GM13977 (cell line): Measurements from ENCODE around the gene COQ9.

Experiments
- DNase-seq: peaks from one replicate; pipeline ENCODE4 v3.0.0; 2012; ENCODE audit warnings: low spot score
- CTCF ChIP-seq: IDR thresholded peaks from 2 replicates; pipeline ENCODE4 v1.5.1; 2012; ENCODE audit warnings: mild to moderate bottlenecking, control low read depth; ENCODE audit not compliant: insufficient read depth; ENCODE audit errors: extremely low read depth, missing control alignments
- in situ Hi-C: fragments of 300-500 bp; cut with MboI; formaldehyde crosslinking; loops from one replicate; pipeline ENCODE4 v1.12.0; 2022; ENCODE audit warnings: low sequenced_read_pairs, low pct_unique_long_range_greater_than_20kb, mixed read lengths, inconsistent platforms; ENCODE audit not compliant: unreplicated experiment

COQ9 gene

GRCh38 chr16:57509231-57509923, 62.1 kb downstream of the COQ9 start:
- DNase-seq = no peak
- in situ Hi-C loops = no loop called here
- no peak for TF ChIP-seq CTCF

- DNase-seq = no peak
- no peak for TF ChIP-seq CTCF
- in situ Hi-C loops = no loop called here
These were observed 63.0 kb downstream of the COQ9 start for GRCh38 chr16:57510016-57510871.
